Cardiac muscle cell (in vitro differentiated cells and primary cell): ENCODE results near the gene DENND2D. TPM values are rescaled to one million over a fixed set of nuclear protein-coding genes. Genes with fewer than 3 reads are reported as not detected.

ENCODE experiments used
- DNase-seq, 2 donors: peaks; one replicate each; pipeline versions ENCODE4 v3.0.0 to v3.0.0-alpha.2; 2010 to 2017; ENCODE audit warnings: low read depth in 1 of 2, low spot score in 1 of 2
- H3K27ac ChIP-seq: fragments of 200-600 bp; sonication (generic); 2 replicates; pipeline ENCODE4 v1.5.1; 2016
- H3K27me3 ChIP-seq: fragments of 200-600 bp; sonication (generic); 2 replicates; pipeline ENCODE4 v1.6.0; 2016; ENCODE audit warnings: control low read depth
- H3K36me3 ChIP-seq: fragments of 200-600 bp; sonication (generic); 2 replicates; pipeline ENCODE4 v1.5.1; 2016; ENCODE audit warnings: control low read depth
- H3K4me1 ChIP-seq: fragments of 200-600 bp; sonication (generic); 2 replicates; pipeline ENCODE4 v1.8.1; 2017; ENCODE audit warnings: low read depth, mild to moderate bottlenecking, mixed run types
- H3K4me3 ChIP-seq: fragments of 200-600 bp; sonication (generic); 2 replicates; pipeline ENCODE4 v1.5.1; 2016; ENCODE audit warnings: mild to moderate bottlenecking
- H3K9me3 ChIP-seq: fragments of 200-600 bp; sonication (generic); 2 replicates; pipeline ENCODE4 v1.5.1; 2017; ENCODE audit warnings: low read depth, mild to moderate bottlenecking, control low read depth
- CTCF ChIP-seq: IDR thresholded peaks from 2 replicates; pipeline ENCODE4 v1.5.1; 2012; ENCODE audit warnings: low read depth, mild to moderate bottlenecking, low read length
- polyA plus RNA-seq: library from polyadenylated mRNA; unstranded; fragments of >200 nt; fragmentation: Nextera tagmentation; extraction: Ambion mirVana; gene quantifications from 2 replicates; pipeline ENCODE4 v1.2.1, GENCODE V29; 2016
- total RNA-seq: library from RNA; depleted of rRNA; stranded (reverse); fragments of >200 nt; gene quantifications from 2 replicates; pipeline ENCODE4 v1.2.3, GENCODE V29; 2016

DENND2D gene
- total and polyA plus RNA-seq, 2 experiments from 2014 or later = 0.37 to 1.1 TPM

- peaks cover 14% of the 10 kb centered on the region for H3K36me3 ChIP-seq
- H3K4me3 ChIP-seq = no peak overlapping the region
- no peak overlapping the region for H3K27ac ChIP-seq
- TF ChIP-seq CTCF = no peak
- H3K27me3 ChIP-seq = no peaks in the 10 kb centered on the region
- no peaks in the 10 kb centered on the region for H3K9me3 ChIP-seq
- no peaks in the 10 kb centered on the region for H3K4me1 ChIP-seq
- no peak for DNase-seq
These were observed 25.1 kb downstream of the DENND2D start for GRCh38 chr1:111175349-111175748.

GRCh38 chr1:111174070-111174469, 26.4 kb downstream of the DENND2D start:
- Histone ChIP-seq H3K27me3 (no peaks in the 10 kb centered on the region), H3K4me1 (no peaks in the 10 kb centered on the region), H3K27ac (no peak overlapping the region), H3K36me3 (peaks cover 14% of the 10 kb centered on the region), H3K4me3 (no peak overlapping the region), H3K9me3 (no peaks in the 10 kb centered on the region)
- DNase-seq = no peak
- no peak for TF ChIP-seq CTCF

- no peaks in the 10 kb centered on the region for H3K4me1 ChIP-seq
- no peak for TF ChIP-seq CTCF
- H3K27ac ChIP-seq = no peak overlapping the region
- no peaks in the 10 kb centered on the region for H3K9me3 ChIP-seq
- H3K36me3 ChIP-seq = peaks cover 18% of the 10 kb centered on the region
- no peak for DNase-seq
- no peaks in the 10 kb centered on the region for H3K27me3 ChIP-seq
- no peak overlapping the region for H3K4me3 ChIP-seq
These were observed 28.0 kb downstream of the DENND2D start for GRCh38 chr1:111172463-111172862.

- no peaks in the 10 kb centered on the region for H3K9me3 ChIP-seq
- peaks cover 20% of the 10 kb centered on the region for H3K36me3 ChIP-seq
- no peak overlapping the region for H3K4me3 ChIP-seq
- no peak overlapping the region for H3K27ac ChIP-seq
- DNase-seq = no peak
- H3K27me3 ChIP-seq = no peaks in the 10 kb centered on the region
- no peak for TF ChIP-seq CTCF
- peaks cover 5% of the 10 kb centered on the region for H3K4me1 ChIP-seq
These were observed 36.3 kb downstream of the DENND2D start for GRCh38 chr1:111164151-111164550.

- no peaks in the 10 kb centered on the region for H3K9me3 ChIP-seq
- H3K27me3 ChIP-seq = no peaks in the 10 kb centered on the region
- no peak for TF ChIP-seq CTCF
- H3K4me3 ChIP-seq = no peak overlapping the region
- H3K27ac ChIP-seq = no peak overlapping the region
- H3K36me3 ChIP-seq = peaks cover 21% of the 10 kb centered on the region
- peaks cover 5% of the 10 kb centered on the region for H3K4me1 ChIP-seq
- no peak for DNase-seq
These were observed 37.1 kb downstream of the DENND2D start for GRCh38 chr1:111163363-111163762.

- no peak overlapping the region for H3K27ac ChIP-seq
- no peak overlapping the region for H3K4me3 ChIP-seq
- DNase-seq = no peak
- H3K36me3 ChIP-seq = peaks cover 17% of the 10 kb centered on the region
- H3K27me3 ChIP-seq = no peaks in the 10 kb centered on the region
- no peaks in the 10 kb centered on the region for H3K9me3 ChIP-seq
- H3K4me1 ChIP-seq = peaks cover 5% of the 10 kb centered on the region
- TF ChIP-seq CTCF = no peak
These were observed 38.0 kb downstream of the DENND2D start for GRCh38 chr1:111162488-111162880.
